ENCODE data around the gene SCARB1. TPM values are rescaled to one million over a fixed set of nuclear protein-coding genes. Genes with fewer than 3 reads are reported as not detected.

SCARB1 gene
- total RNA-seq, 2 donors from 2014 or later: 44.9 to 83.1 TPM

- Histone ChIP-seq H3K27ac (no peak overlapping the region), H3K4me3 (no peak overlapping the region), H3K36me3 (no peaks in the 10 kb centered on the region), H3K27me3 (no peaks in the 10 kb centered on the region), H3K9ac (ENCODE audit: low read depth in 2 of 2, low read length in 2 of 2) (no peak overlapping the region), H3K9me3 (no peaks in the 10 kb centered on the region), H3K4me1 (peaks cover 5% of the 10 kb centered on the region)
- peak; percentile 88 for DNase-seq
- intact Hi-C loops (cut with DNase I): loop anchor here (2.0 kb wide), 1 partner anchor 739 kb away; no protein-coding TSS in a partner anchor
- TF ChIP-seq CTCF (IDR thresholded peaks at IDR 0.05): peak; percentile 96
Measured at GRCh38 chr12:124771462-124772288, 92.0 kb downstream of the SCARB1 start.

GRCh38 chr12:124770728-124771127, 92.9 kb downstream of the SCARB1 start:
- DNase-seq: no peak
- intact Hi-C loops (cut with DNase I): no loop called here
- H3K9ac ChIP-seq (ENCODE audit: low read depth in 2 of 2, low read length in 2 of 2): no peak overlapping the region
- H3K27me3 ChIP-seq: no peaks in the 10 kb centered on the region
- no peak for TF ChIP-seq CTCF (IDR thresholded peaks at IDR 0.05)
- H3K36me3 ChIP-seq: no peaks in the 10 kb centered on the region
- no peaks in the 10 kb centered on the region for H3K9me3 ChIP-seq
- no peak overlapping the region for H3K4me3 ChIP-seq
- H3K4me1 ChIP-seq: peaks cover 5% of the 10 kb centered on the region
- no peak overlapping the region for H3K27ac ChIP-seq

DNA sequence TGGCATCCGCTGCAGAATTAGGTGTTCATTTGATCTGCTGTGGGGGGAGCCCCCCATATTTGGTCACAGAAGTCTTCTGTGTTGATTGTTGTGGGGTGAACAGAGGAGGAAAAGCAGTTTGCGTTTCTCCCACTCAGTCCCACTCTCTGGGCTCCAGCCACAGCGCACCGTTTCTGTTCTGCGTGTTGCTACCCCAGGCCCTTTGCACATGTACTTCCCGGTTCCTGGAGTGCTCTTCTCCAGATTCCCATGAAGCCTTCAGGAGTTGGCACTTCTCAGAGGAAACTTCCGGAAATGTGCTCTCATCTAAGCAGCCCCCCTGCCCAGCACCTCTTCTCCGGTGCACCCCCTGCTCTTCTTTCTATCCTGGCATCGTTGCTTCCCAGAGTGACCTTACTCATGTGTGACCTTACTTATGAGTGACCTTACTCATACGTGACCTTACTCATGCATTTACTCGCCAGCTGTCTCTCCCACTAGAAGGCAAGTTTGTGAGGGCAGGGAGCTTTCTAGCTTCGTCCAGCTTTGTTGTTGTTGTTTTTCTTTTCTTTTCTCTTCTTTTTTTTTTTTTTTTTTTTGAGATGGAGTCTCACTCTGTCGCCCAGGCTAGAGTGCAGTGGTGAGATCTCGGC, 93.7 kb downstream of the SCARB1 start:
- H3K4me3 ChIP-seq: no peak overlapping the region
- H3K4me1 ChIP-seq: peaks cover 5% of the 10 kb centered on the region
- H3K9me3 ChIP-seq: no peaks in the 10 kb centered on the region
- DNase-seq: no peak
- H3K36me3 ChIP-seq: no peaks in the 10 kb centered on the region
- intact Hi-C loops (cut with DNase I): loop anchor here (5.0 kb wide), 1 partner anchor 438 kb away; no protein-coding TSS in a partner anchor
- H3K27me3 ChIP-seq: no peaks in the 10 kb centered on the region
- TF ChIP-seq CTCF (IDR thresholded peaks at IDR 0.05): no peak
- no peak overlapping the region for H3K27ac ChIP-seq
- H3K9ac ChIP-seq (ENCODE audit: low read depth in 2 of 2, low read length in 2 of 2): no peak overlapping the region

DNA sequence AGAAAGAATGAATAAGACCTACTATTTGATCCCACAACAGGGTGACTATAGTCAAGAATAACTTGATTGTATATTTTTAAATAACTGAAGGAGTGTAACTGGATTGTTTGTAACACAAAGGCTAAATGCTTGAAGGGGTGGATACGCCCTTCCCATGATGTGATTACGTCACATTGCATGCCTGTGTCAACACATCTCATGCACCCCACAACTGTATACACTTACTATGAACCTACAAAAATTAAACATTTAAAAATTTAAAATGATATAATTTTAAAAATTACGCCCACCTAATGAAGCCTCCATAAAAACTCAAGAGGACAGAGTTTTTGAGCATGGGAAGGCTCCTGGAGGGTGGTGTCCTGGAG, 94.5 kb downstream of the SCARB1 start:
- intact Hi-C loops (cut with DNase I): loop anchor here (5.0 kb wide), 1 partner anchor 437 kb away; no protein-coding TSS in a partner anchor
- no peak for DNase-seq
- Histone ChIP-seq H3K4me1 (peaks cover 5% of the 10 kb centered on the region), H3K27me3 (no peaks in the 10 kb centered on the region), H3K9ac (ENCODE audit: low read depth in 2 of 2, low read length in 2 of 2) (no peak overlapping the region), H3K36me3 (no peaks in the 10 kb centered on the region), H3K4me3 (no peak overlapping the region), H3K9me3 (peaks cover 4% of the 10 kb centered on the region), H3K27ac (no peak overlapping the region)
- no peak for TF ChIP-seq CTCF (IDR thresholded peaks at IDR 0.05)

DNA sequence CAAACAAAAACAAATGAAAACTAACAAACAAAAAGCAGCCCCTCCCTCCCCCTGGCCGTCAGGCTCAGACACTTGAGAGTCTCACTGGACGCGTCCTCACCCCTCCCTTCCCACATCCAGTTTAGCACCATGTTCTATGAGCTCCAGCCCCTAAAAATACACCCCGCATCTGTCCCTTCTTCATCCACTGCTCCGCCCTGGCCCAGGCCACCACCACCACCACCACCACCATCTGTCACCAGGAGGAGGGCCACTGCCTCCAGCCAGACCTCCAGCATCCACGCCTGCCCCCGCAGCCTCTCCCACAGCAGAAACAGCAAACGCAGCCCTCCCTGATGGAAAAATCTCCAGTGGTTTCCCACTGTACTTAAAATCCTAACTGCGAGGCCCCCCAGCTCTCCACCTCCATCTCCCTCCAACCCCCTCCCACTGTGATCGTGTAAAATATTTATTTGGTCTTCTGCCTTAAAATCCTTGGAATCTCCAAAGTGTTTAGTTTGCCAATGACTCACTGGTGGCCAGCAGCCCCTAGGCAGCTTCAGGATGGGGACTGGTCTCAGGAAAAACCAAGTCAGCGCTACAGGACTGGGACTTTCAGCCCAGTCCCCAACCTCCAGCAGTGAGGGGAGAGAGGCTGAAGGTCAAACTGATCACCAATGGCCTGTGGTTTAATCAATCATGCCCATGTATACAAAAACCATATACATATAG, 95.1 kb downstream of the SCARB1 start:
- intact Hi-C loops (cut with DNase I): loop anchor here (5.0 kb wide), 1 partner anchor 436 kb away; no protein-coding TSS in a partner anchor
- Histone ChIP-seq H3K4me3 (no peak overlapping the region), H3K27me3 (no peaks in the 10 kb centered on the region), H3K27ac (no peak overlapping the region), H3K4me1 (peaks cover 5% of the 10 kb centered on the region), H3K9me3 (peaks cover 4% of the 10 kb centered on the region), H3K9ac (ENCODE audit: low read depth in 2 of 2, low read length in 2 of 2) (no peak overlapping the region), H3K36me3 (no peaks in the 10 kb centered on the region)
- TF ChIP-seq CTCF (IDR thresholded peaks at IDR 0.05): no peak
- DNase-seq: no peak
